Measurements from ENCODE around the gene CXCL3. TPM values are rescaled to one million over a fixed set of nuclear protein-coding genes. Genes with fewer than 3 reads are reported as not detected.

CXCL3 gene
- total RNA-seq, 2 donors from 2014 or later, result 1.4 to 4.8 TPM

- Histone ChIP-seq H3K27me3 (replicated peaks; ENCODE audit: insufficient read depth) (no peaks in the 10 kb centered on the region), H3K4me3 (no peak overlapping the region), H3K36me3 (no peaks in the 10 kb centered on the region), H3K9me3 (no peaks in the 10 kb centered on the region), H3K4me1 (replicated peaks) (no peaks in the 10 kb centered on the region), H3K27ac (no peak overlapping the region)
- TF ChIP-seq POLR2AphosphoS5 (IDR thresholded peaks at IDR 0.05) (no peak), POLR2A (IDR thresholded peaks at IDR 0.05) (no peak), CTCF (IDR thresholded peaks at IDR 0.05) (no peak)
- 22% methylated on average over 2 of the region's 2 CpGs for WGBS
- intact Hi-C loops (cut with DNase I), result no loop called here
- DNase-seq (ENCODE audit: low spot score), result no peak
Observed at GRCh38 chr4:74059161-74059829, 20.8 kb upstream of the CXCL3 start.

- H3K27ac ChIP-seq, result no peak overlapping the region
Observed at GRCh38 chr4:74058048-74058651, 19.7 kb upstream of the CXCL3 start.

GRCh38 chr4:74057588-74057987, 19.1 kb upstream of the CXCL3 start:
- WGBS, result 38% methylated on average over 1 of the region's 1 CpG
- Histone ChIP-seq H3K27me3 (replicated peaks; ENCODE audit: insufficient read depth) (no peaks in the 10 kb centered on the region), H3K4me3 (no peak overlapping the region), H3K4me1 (replicated peaks) (no peaks in the 10 kb centered on the region), H3K9me3 (no peaks in the 10 kb centered on the region), H3K36me3 (no peaks in the 10 kb centered on the region), H3K27ac (no peak overlapping the region)
- intact Hi-C loops (cut with DNase I), result no loop called here
- DNase-seq (ENCODE audit: low spot score), result no peak
- TF ChIP-seq POLR2AphosphoS5 (IDR thresholded peaks at IDR 0.05), result no peak
- TF ChIP-seq CTCF (IDR thresholded peaks at IDR 0.05), result no peak
- TF ChIP-seq POLR2A (IDR thresholded peaks at IDR 0.05), result no peak

More at GRCh38 chr4:74058048-74058651, 19.7 kb upstream of the CXCL3 start:
- Histone ChIP-seq H3K4me3 (no peak overlapping the region), H3K27me3 (replicated peaks; ENCODE audit: insufficient read depth) (no peaks in the 10 kb centered on the region), H3K9me3 (no peaks in the 10 kb centered on the region), H3K4me1 (replicated peaks) (no peaks in the 10 kb centered on the region), H3K36me3 (no peaks in the 10 kb centered on the region)
- WGBS, result 91% methylated on average over 4 of the region's 4 CpGs
- no peak for DNase-seq (ENCODE audit: low spot score)
- intact Hi-C loops (cut with DNase I), result no loop called here
- TF ChIP-seq CTCF (IDR thresholded peaks at IDR 0.05), result no peak
- no peak for TF ChIP-seq POLR2A (IDR thresholded peaks at IDR 0.05)
- TF ChIP-seq POLR2AphosphoS5 (IDR thresholded peaks at IDR 0.05), result no peak

- Histone ChIP-seq H3K9me3 (no peaks in the 10 kb centered on the region), H3K27ac (no peak overlapping the region), H3K4me1 (replicated peaks) (no peaks in the 10 kb centered on the region), H3K4me3 (no peak overlapping the region), H3K36me3 (no peaks in the 10 kb centered on the region), H3K27me3 (replicated peaks; ENCODE audit: insufficient read depth) (no peaks in the 10 kb centered on the region)
- TF ChIP-seq POLR2A (IDR thresholded peaks at IDR 0.05), result no peak
- no peak for TF ChIP-seq CTCF (IDR thresholded peaks at IDR 0.05)
- intact Hi-C loops (cut with DNase I), result no loop called here
- DNase-seq (ENCODE audit: low spot score), result no peak
- 64% methylated on average over 4 of the region's 4 CpGs for WGBS
Observed at GRCh38 chr4:74056858-74057562, 18.5 kb upstream of the CXCL3 start.
